ENCODE measurements around the gene PEX1. TPM values are rescaled to one million over a fixed set of nuclear protein-coding genes. Genes with fewer than 3 reads are reported as not detected.

Gene PEX1
- 19.8 and 25.9 TPM in 2 replicates for total RNA-seq
- polyA plus RNA-seq: 20.8 and 26.3 TPM in 2 replicates

DNA sequence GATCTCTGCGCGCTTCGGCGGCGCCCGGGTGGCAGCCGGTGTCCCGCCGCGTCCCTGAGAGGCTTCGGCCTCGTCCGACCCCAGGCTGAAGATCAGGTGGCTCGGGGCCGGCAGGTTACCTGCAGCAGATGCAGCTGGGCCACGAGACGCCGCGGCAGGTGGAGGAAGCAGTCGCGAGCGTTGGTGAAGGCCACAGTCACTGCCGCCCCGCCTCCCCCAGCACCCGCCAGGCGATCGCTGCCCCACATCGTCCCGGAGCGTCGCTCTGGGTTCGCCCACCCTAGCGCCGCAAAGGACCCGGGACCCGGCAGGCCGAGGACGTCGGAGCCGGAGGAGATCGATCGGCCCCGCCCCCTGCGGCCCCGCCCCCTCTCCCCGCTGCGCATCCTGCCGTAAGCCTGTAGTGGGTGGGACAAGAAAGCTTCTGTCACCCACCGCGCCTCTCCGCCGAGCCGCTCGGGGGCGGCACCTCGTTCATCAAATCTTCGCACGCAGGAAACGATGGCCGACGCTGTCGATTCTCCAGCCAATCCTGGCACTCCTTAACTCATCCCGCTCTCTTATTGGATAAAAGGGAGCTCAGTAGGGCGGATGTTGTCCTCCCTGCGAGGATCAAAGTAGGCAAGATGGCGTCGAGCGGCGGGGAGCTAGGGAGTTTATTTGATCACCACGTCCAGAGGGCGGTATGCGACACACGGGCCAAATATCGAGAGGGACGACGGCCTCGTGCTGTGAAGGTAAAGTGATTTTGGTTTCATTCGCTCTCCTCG, at the start of gene PEX1, which contains the start of gene RBM48:
Gene PEX1, minus strand, starts transcription at position 333 of the 770 bp plus-strand sequence. Its CDS starts 85 bp downstream, at position 248.
Gene RBM48, plus strand, starts transcription at position 608 of the 770 bp plus-strand sequence. Its CDS starts 19 bp downstream, at position 627.
- H3K27ac ChIP-seq: peak within 1 kb of the TSS; percentile 96
- TF ChIP-seq, protein P1, sequence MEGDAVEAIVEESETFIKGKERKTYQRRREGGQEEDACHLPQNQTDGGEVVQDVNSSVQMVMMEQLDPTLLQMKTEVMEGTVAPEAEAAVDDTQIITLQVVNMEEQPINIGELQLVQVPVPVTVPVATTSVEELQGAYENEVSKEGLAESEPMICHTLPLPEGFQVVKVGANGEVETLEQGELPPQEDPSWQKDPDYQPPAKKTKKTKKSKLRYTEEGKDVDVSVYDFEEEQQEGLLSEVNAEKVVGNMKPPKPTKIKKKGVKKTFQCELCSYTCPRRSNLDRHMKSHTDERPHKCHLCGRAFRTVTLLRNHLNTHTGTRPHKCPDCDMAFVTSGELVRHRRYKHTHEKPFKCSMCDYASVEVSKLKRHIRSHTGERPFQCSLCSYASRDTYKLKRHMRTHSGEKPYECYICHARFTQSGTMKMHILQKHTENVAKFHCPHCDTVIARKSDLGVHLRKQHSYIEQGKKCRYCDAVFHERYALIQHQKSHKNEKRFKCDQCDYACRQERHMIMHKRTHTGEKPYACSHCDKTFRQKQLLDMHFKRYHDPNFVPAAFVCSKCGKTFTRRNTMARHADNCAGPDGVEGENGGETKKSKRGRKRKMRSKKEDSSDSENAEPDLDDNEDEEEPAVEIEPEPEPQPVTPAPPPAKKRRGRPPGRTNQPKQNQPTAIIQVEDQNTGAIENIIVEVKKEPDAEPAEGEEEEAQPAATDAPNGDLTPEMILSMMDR (IDR thresholded peaks at IDR 0.05; ENCODE audit: low read depth, low read length): peak; percentile 47
- H3K36me3 ChIP-seq: peaks cover 19% of the 10 kb centered on the region
- H3K4me3 ChIP-seq: peak within 1 kb of the TSS; percentile 87
- H3K9me3 ChIP-seq (ENCODE audit: low read depth): no peaks in the 10 kb centered on the region
- peaks cover 10% of the 10 kb centered on the region for H3K4me1 ChIP-seq (ENCODE audit: low read depth)
- DNase-seq (ENCODE audit: low read depth in 1 of 2, low spot score in 1 of 2): peak; percentile 98 to 100
- no peaks in the 10 kb centered on the region for H3K27me3 ChIP-seq

DNA sequence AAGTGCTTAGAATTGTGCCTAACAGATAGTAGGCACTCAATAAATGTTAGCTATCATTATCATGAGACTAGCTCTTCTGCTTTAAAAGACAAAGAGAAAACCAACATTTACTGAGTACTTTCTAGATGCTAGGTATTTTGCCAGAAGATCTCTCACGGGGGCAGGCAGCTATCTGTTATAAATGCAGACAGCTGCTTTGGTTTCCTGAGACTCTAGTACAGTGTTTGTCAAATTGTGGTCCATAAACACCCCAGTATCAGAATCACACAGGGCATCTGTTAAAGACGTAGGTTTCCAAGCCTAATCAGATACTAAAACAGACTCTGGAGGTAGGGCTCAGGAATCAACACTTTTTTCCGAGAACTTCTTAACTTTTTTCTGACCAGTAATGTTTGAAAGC, 48.0 kb upstream of the PEX1 start:
- Histone ChIP-seq H3K36me3 (peaks cover 72% of the 10 kb centered on the region), H3K9me3 (ENCODE audit: low read depth) (no peaks in the 10 kb centered on the region), H3K27me3 (no peaks in the 10 kb centered on the region), H3K27ac (no peak overlapping the region), H3K4me1 (ENCODE audit: low read depth) (no peaks in the 10 kb centered on the region), H3K4me3 (no peak overlapping the region)
- TF ChIP-seq, protein P1 (IDR thresholded peaks at IDR 0.05; ENCODE audit: low read depth, low read length): no peak
- DNase-seq (ENCODE audit: low read depth in 1 of 2, low spot score in 1 of 2): no peak

DNA sequence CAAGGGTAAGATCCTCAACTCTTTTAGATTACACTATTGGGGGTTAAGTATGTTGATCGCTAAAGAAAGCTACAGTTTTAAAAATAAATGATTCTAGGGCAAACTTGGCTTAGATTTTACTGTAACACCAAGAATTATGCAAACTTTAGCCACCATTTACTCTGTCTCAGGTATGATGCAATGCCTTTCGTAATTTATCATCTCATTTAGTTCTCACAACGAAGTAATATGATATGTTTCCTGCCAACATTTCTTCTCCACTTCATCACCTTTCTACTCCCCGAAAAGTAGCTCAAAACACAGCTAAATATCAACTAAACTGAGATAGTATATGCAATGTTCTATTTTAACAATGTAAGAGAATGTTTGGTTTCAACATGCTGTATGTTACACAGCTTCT, 40.8 kb upstream of the PEX1 start:
- Histone ChIP-seq H3K4me3 (no peak overlapping the region), H3K27me3 (no peaks in the 10 kb centered on the region), H3K27ac (no peak overlapping the region), H3K4me1 (ENCODE audit: low read depth) (no peaks in the 10 kb centered on the region), H3K36me3 (peaks cover 49% of the 10 kb centered on the region), H3K9me3 (ENCODE audit: low read depth) (no peaks in the 10 kb centered on the region)
- TF ChIP-seq, protein P1 (IDR thresholded peaks at IDR 0.05; ENCODE audit: low read depth, low read length): no peak
- peak in 1 of 2 donors; percentile 65 for DNase-seq (ENCODE audit: low read depth in 1 of 2, low spot score in 1 of 2)

DNA sequence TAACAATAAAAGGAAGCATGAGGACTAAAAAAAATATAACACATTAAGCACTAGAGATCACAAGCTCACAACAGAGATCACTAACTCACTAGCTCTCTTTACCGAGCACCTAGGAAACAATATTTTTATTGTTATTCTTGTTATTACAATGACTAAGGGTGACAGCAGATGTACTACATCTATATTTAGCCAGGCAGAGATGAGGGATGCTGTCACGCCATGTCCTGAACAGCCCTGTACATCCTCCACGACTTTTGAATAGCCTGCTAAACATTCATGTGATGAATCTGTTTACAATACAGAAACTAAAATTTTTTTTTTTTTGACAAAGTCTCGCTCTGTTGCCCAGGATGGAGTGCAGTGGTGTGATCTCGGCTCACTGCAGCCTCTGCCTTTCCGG, 39.1 kb upstream of the PEX1 start:
- Histone ChIP-seq H3K4me1 (ENCODE audit: low read depth) (no peaks in the 10 kb centered on the region), H3K9me3 (ENCODE audit: low read depth) (no peaks in the 10 kb centered on the region), H3K36me3 (peaks cover 50% of the 10 kb centered on the region), H3K27ac (no peak overlapping the region), H3K4me3 (no peak overlapping the region), H3K27me3 (no peaks in the 10 kb centered on the region)
- TF ChIP-seq, protein P1 (IDR thresholded peaks at IDR 0.05; ENCODE audit: low read depth, low read length): no peak
- no peak for DNase-seq (ENCODE audit: low read depth in 1 of 2, low spot score in 1 of 2)

DNA sequence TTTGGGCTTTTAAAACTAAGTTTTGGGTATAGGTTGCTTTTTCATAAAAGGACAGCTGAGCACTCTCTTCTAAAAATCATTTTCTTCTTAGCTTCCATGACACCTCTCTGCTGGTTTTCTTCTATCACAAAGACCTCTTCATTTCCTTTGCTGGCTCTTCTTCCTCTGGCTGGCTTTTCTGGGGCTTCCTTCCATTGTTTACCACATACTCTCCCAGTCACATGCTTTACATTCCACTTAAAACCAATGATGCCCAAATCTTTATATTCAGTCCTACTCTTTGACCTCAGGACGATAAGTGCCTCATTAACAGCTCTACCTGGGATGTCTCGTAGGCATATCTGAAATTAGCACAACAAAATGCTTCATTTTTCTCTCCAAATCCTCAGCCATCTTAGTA, 35.0 kb upstream of the PEX1 start:
- TF ChIP-seq, protein P1 (IDR thresholded peaks at IDR 0.05; ENCODE audit: low read depth, low read length): no peak
- H3K27me3 ChIP-seq: no peaks in the 10 kb centered on the region
- H3K4me1 ChIP-seq (ENCODE audit: low read depth): no peaks in the 10 kb centered on the region
- no peak for DNase-seq (ENCODE audit: low read depth in 1 of 2, low spot score in 1 of 2)
- H3K9me3 ChIP-seq (ENCODE audit: low read depth): no peaks in the 10 kb centered on the region
- peak overlapping the region; percentile 9 for H3K27ac ChIP-seq
- no peak overlapping the region for H3K4me3 ChIP-seq
- peaks cover 37% of the 10 kb centered on the region for H3K36me3 ChIP-seq

Data from cardiac muscle cell (in vitro differentiated cells and primary cell).